Embryonic facial prominence (tissue), 1 donor: Measurements from ENCODE around the gene EBI3.
"Not testable (repeated sequence)": the region's sequence is repeated elsewhere in the genome, so short reads cannot be mapped to it uniquely, and the experiment has no call there.

Experiments used
- DNase-seq: peaks from one replicate; pipeline ENCODE4 v3.0.0-alpha.2; 2016; ENCODE audit errors: extremely low spot score

The EBI3 gene

GRCh38 chr19:4234862-4235201, 5.5 kb downstream of the EBI3 start:
- DNase-seq: no peak

- DNase-seq: not testable (repeated sequence)
These were observed 8.2 kb downstream of the EBI3 start for GRCh38 chr19:4237510-4237909.

- no peak for DNase-seq
These were observed 9.5 kb downstream of the EBI3 start for GRCh38 chr19:4238831-4239230.

- no peak for DNase-seq
These were observed 12.6 kb downstream of the EBI3 start for GRCh38 chr19:4241824-4242430.

- not testable (repeated sequence) for DNase-seq
These were observed 16.6 kb downstream of the EBI3 start for GRCh38 chr19:4245938-4246337.

GRCh38 chr19:4246767-4247593, 17.7 kb downstream of the EBI3 start, which contains the start of gene YJU2:
Gene YJU2, plus strand, starts transcription at chr19:4247080. Its CDS starts 67 bp downstream, at chr19:4247147.
- DNase-seq: peak; percentile 99

GRCh38 chr19:4256563-4256962, 27.2 kb downstream of the EBI3 start:
- DNase-seq: no peak

GRCh38 chr19:4257025-4257424, 27.7 kb downstream of the EBI3 start:
- DNase-seq: no peak

- DNase-seq: no peak
These were observed 28.9 kb downstream of the EBI3 start for GRCh38 chr19:4258181-4258580.

GRCh38 chr19:4260613-4261191, 31.4 kb downstream of the EBI3 start:
- no peak for DNase-seq

GRCh38 chr19:4264812-4265211, 35.5 kb downstream of the EBI3 start:
- no peak for DNase-seq

- DNase-seq: no peak
These were observed 37.1 kb downstream of the EBI3 start for GRCh38 chr19:4266253-4267000.

GRCh38 chr19:4267101-4267900, 38.0 kb downstream of the EBI3 start:
- no peak for DNase-seq

- DNase-seq: no peak
These were observed 38.8 kb downstream of the EBI3 start for GRCh38 chr19:4267901-4268815.

- no peak for DNase-seq
These were observed 39.6 kb downstream of the EBI3 start for GRCh38 chr19:4268816-4269430.

- no peak for DNase-seq
These were observed 43.6 kb downstream of the EBI3 start for GRCh38 chr19:4272894-4273293.

- DNase-seq: not testable (repeated sequence)
These were observed 45.0 kb downstream of the EBI3 start for GRCh38 chr19:4274321-4274686.

GRCh38 chr19:4277191-4277696, 47.9 kb downstream of the EBI3 start:
- DNase-seq: no peak

- no peak for DNase-seq
These were observed 48.7 kb downstream of the EBI3 start for GRCh38 chr19:4278010-4278409.
